ENCODE measurements around the gene AZIN2.

AZIN2 gene

GRCh38 chr1:33080885-33081553 lies at the start of gene AZIN2:
TSS of gene AZIN2 (plus strand) at chr1:33081153. CDS start at chr1:33082250, 1,097 bp downstream.
- H3K4me3 ChIP-seq = peak within 1 kb of the TSS; percentile 65 to 85
- no peaks in the 10 kb centered on the region for H3K9me3 ChIP-seq
- peak within 1 kb of the TSS; percentile 55 to 56 for H3K27ac ChIP-seq
- TF ChIP-seq CTCF (IDR thresholded peaks at IDR 0.05) = no peak
- H3K27me3 ChIP-seq = no peaks in the 10 kb centered on the region
- peaks cover 0 to 25% (median 19%) of the 10 kb centered on the region in 4 donors for H3K4me1 ChIP-seq
- intact Hi-C loops (cut with DNase I; ENCODE audit: low total_unique reads) = loop anchor here (10.0 kb wide), 1 partner anchor 146 kb away; no protein-coding TSS in a partner anchor
- DNase-seq = peak; percentile 96 to 97
- H3K36me3 ChIP-seq = no peaks in the 10 kb centered on the region

GRCh38 chr1:33031506-33031905 lies 49.4 kb upstream of the AZIN2 start:
- Histone ChIP-seq H3K9me3 (no peaks in the 10 kb centered on the region), H3K4me1 (peaks cover 0 to 32% (median 21%) of the 10 kb centered on the region in 4 donors), H3K4me3 (no peak overlapping the region), H3K36me3 (peaks cover 0 to 30% (median 0%) of the 10 kb centered on the region in 3 donors), H3K27me3 (no peaks in the 10 kb centered on the region), H3K27ac (no peak overlapping the region)
- no peak for TF ChIP-seq CTCF (IDR thresholded peaks at IDR 0.05)
- intact Hi-C loops (cut with DNase I; ENCODE audit: low total_unique reads) = no loop called here
- DNase-seq = no peak

- no peak overlapping the region for H3K4me3 ChIP-seq
- no peaks in the 10 kb centered on the region for H3K27me3 ChIP-seq
- H3K36me3 ChIP-seq = peaks cover 0 to 30% (median 0%) of the 10 kb centered on the region in 3 donors
- no peak for TF ChIP-seq CTCF (IDR thresholded peaks at IDR 0.05)
- no peaks in the 10 kb centered on the region for H3K9me3 ChIP-seq
- no peak overlapping the region for H3K27ac ChIP-seq
- intact Hi-C loops (cut with DNase I; ENCODE audit: low total_unique reads) = no loop called here
- H3K4me1 ChIP-seq = peaks cover 0 to 32% (median 21%) of the 10 kb centered on the region in 4 donors
- DNase-seq = no peak
These were observed 48.7 kb upstream of the AZIN2 start for GRCh38 chr1:33032126-33032869.

- Histone ChIP-seq H3K36me3 (peaks cover 0 to 9% (median 0%) of the 10 kb centered on the region in 3 donors), H3K27ac (peak overlapping the region; percentile 76 to 86), H3K9me3 (no peaks in the 10 kb centered on the region), H3K27me3 (no peaks in the 10 kb centered on the region), H3K4me3 (peak overlapping the region; percentile 82 to 89), H3K4me1 (peaks cover 0 to 25% (median 20%) of the 10 kb centered on the region in 4 donors)
- no peak for DNase-seq
- no peak for TF ChIP-seq CTCF (IDR thresholded peaks at IDR 0.05)
- intact Hi-C loops (cut with DNase I; ENCODE audit: low total_unique reads) = no loop called here
These were observed 44.9 kb upstream of the AZIN2 start for GRCh38 chr1:33036051-33036525.

GRCh38 chr1:33036526-33037503 lies 44.1 kb upstream of the AZIN2 start, which contains the start of gene AK2:
TSS of gene AK2 (minus strand) at chr1:33036883. CDS start at chr1:33036828, 55 bp downstream.
- H3K36me3 ChIP-seq = peaks cover 0 to 4% (median 0%) of the 10 kb centered on the region in 3 donors
- H3K27ac ChIP-seq = peak within 1 kb of the TSS; percentile 76 to 86
- TF ChIP-seq CTCF (IDR thresholded peaks at IDR 0.05) = no peak
- H3K27me3 ChIP-seq = no peaks in the 10 kb centered on the region
- H3K4me3 ChIP-seq = peak within 1 kb of the TSS; percentile 82 to 89
- peaks cover 0 to 25% (median 17%) of the 10 kb centered on the region in 4 donors for H3K4me1 ChIP-seq
- intact Hi-C loops (cut with DNase I; ENCODE audit: low total_unique reads) = no loop called here
- no peaks in the 10 kb centered on the region for H3K9me3 ChIP-seq
- DNase-seq = peak; percentile 96 to 98

Data from tibial artery (tissue), 4 donors.